Adrenal gland (tissue), 5 donors: ENCODE data around the gene SLC35A1.

ENCODE experiments used
- POLR2A ChIP-seq, 2 donors: fragments of 450-650 bp; IDR thresholded peaks; one replicate each; pipeline ENCODE4 v1.6.1; 2017; ENCODE audit warnings: antibody characterized with exemption in 2 of 2, mild to moderate bottlenecking in 2 of 2, moderate library complexity in 1 of 2
- TF ChIP-seq, protein P1 (sequence below), 6 experiments: fragments of 450-650 bp in 4 of 6; fragments of 200-600 bp in 2 of 6; sonication (generic) in 1 of 6; IDR thresholded peaks; 1 replicate in 5 of 6; 2 replicates in 1 of 6; pipeline versions ENCODE4 v1.5.1 to v1.8.0; 2016 to 2021; ENCODE audit warnings: antibody characterized with exemption in 6 of 6, mild to moderate bottlenecking in 2 of 6, moderate library complexity in 1 of 6
- donor health status: DM: no; HTN: no; CAD: no.

DNA sequence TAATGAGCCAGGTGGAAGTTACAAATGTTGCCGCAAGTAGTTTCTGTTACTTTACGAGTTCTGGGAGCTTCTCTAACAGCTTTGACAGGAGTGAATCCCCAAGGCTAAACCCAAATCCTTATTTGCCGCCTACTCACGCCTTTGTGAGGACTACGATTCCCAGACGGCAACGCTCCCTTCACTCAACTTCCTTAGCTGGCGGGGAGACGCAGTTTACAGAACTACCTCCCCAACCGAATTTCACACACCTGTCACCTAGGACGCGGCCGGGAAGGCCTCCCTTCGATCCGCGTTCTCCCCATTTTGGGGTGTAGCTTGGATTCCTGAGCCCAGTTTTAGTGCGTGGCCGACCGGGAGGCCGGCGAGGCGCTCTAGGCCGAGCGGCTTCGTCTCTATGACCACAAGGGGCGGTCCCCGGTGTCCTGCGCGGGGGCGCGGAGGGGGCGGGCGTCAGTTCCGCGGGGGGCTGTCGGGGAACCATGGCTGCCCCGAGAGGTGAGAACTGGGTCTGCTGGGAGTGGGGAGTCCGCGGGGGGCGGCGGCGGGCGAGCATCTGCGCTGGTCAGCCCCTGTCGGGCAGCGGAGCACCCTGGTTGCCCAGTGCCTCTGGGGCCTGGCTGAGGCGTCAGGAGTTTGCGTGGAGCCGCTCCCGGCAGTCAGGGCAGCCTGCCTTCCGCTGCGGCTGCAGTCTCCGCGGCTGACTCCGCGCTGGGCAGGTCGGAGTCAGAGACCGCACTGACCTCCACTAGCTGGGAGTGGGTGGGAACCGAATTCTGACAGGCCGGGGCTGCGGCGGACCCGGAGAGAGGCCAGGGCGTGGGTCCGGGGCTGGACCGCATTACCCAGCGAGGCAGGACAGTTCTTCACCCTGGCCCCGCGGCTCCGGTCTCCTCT, at the start of gene SLC35A1:
- peak; percentile 53 to 89 for TF ChIP-seq POLR2A (IDR thresholded peaks at IDR 0.05)
- TF ChIP-seq, protein P1, sequence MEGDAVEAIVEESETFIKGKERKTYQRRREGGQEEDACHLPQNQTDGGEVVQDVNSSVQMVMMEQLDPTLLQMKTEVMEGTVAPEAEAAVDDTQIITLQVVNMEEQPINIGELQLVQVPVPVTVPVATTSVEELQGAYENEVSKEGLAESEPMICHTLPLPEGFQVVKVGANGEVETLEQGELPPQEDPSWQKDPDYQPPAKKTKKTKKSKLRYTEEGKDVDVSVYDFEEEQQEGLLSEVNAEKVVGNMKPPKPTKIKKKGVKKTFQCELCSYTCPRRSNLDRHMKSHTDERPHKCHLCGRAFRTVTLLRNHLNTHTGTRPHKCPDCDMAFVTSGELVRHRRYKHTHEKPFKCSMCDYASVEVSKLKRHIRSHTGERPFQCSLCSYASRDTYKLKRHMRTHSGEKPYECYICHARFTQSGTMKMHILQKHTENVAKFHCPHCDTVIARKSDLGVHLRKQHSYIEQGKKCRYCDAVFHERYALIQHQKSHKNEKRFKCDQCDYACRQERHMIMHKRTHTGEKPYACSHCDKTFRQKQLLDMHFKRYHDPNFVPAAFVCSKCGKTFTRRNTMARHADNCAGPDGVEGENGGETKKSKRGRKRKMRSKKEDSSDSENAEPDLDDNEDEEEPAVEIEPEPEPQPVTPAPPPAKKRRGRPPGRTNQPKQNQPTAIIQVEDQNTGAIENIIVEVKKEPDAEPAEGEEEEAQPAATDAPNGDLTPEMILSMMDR (IDR thresholded peaks at IDR 0.05), result peak; percentile 31 to 53 (median 44)
